Measurements from ENCODE around the gene NXPH3.

DNA sequence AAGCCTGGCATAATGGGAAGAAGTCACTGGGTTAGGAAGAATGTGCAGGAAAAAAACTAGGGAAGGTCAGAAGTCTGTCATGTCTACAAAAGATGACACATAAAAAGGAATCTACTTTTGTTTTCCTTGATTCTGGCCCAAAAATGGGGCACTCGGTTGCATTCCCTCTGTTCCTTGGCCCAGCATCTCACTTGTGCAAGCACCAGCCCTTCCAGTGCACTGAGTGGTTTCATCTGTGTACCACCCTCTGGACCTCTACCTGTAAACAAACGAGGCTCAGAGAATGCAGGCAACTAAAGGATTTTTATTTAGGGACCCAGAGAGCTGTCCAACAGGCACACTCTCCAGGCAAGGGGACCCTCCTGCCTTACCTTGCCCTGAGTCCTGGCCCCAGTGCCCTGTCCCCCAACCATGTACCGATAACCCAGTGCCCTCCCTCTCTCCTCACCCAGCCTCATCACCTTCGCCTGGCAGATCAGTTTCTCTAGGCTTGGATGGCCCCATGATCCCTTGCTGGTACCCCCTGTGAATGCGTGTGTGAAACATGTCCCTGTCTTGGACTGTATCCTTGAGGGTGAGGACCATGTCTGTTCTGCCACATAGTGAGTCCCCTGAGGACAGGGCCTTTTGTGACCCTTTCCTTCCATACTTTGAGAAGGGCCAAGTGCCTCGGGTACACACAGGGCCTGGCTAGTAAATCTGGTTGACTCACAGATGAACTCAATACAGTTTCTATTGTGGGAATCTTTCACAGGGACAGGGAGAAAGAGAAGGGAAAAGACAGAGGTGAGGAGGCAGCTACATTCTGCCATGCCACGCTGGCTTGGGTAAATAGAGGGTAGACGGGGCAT is 13.3 kb downstream of the NXPH3 start:
- no peak for TF ChIP-seq ZKSCAN8 (CRISPR knock-in tag; IDR thresholded peaks at IDR 0.05)
- TF ChIP-seq ATF7 (IDR thresholded peaks at IDR 0.05), result no peak
- no peak for TF ChIP-seq HNRNPK (IDR thresholded peaks at IDR 0.05; ENCODE audit: low read depth, low read length, poor library complexity, severe bottlenecking)
- TF ChIP-seq EHMT2 (IDR thresholded peaks at IDR 0.05), result no peak
- TF ChIP-seq, protein P1, sequence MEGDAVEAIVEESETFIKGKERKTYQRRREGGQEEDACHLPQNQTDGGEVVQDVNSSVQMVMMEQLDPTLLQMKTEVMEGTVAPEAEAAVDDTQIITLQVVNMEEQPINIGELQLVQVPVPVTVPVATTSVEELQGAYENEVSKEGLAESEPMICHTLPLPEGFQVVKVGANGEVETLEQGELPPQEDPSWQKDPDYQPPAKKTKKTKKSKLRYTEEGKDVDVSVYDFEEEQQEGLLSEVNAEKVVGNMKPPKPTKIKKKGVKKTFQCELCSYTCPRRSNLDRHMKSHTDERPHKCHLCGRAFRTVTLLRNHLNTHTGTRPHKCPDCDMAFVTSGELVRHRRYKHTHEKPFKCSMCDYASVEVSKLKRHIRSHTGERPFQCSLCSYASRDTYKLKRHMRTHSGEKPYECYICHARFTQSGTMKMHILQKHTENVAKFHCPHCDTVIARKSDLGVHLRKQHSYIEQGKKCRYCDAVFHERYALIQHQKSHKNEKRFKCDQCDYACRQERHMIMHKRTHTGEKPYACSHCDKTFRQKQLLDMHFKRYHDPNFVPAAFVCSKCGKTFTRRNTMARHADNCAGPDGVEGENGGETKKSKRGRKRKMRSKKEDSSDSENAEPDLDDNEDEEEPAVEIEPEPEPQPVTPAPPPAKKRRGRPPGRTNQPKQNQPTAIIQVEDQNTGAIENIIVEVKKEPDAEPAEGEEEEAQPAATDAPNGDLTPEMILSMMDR (IDR thresholded peaks at IDR 0.05 in 2 of 3, conservative IDR thresholded peaks at IDR 0.05 in 1 of 3; ENCODE audit: insufficient read depth in 2 of 3, low read depth in 1 of 3, low read length in 3 of 3), result no peak
- no peak for TF ChIP-seq POLR2AphosphoS5 (IDR thresholded peaks at IDR 0.05; ENCODE audit: control insufficient read depth, insufficient read depth, low read depth, low read length)
- TF ChIP-seq SMAD1 (IDR thresholded peaks at IDR 0.05; ENCODE audit: low read depth, low read length, partially characterized antibody), result no peak
- TF ChIP-seq, protein P2, sequence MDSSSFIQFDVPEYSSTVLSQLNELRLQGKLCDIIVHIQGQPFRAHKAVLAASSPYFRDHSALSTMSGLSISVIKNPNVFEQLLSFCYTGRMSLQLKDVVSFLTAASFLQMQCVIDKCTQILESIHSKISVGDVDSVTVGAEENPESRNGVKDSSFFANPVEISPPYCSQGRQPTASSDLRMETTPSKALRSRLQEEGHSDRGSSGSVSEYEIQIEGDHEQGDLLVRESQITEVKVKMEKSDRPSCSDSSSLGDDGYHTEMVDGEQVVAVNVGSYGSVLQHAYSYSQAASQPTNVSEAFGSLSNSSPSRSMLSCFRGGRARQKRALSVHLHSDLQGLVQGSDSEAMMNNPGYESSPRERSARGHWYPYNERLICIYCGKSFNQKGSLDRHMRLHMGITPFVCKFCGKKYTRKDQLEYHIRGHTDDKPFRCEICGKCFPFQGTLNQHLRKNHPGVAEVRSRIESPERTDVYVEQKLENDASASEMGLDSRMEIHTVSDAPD (CRISPR knock-in tag; IDR thresholded peaks at IDR 0.05), result no peak
- TF ChIP-seq, protein P3, sequence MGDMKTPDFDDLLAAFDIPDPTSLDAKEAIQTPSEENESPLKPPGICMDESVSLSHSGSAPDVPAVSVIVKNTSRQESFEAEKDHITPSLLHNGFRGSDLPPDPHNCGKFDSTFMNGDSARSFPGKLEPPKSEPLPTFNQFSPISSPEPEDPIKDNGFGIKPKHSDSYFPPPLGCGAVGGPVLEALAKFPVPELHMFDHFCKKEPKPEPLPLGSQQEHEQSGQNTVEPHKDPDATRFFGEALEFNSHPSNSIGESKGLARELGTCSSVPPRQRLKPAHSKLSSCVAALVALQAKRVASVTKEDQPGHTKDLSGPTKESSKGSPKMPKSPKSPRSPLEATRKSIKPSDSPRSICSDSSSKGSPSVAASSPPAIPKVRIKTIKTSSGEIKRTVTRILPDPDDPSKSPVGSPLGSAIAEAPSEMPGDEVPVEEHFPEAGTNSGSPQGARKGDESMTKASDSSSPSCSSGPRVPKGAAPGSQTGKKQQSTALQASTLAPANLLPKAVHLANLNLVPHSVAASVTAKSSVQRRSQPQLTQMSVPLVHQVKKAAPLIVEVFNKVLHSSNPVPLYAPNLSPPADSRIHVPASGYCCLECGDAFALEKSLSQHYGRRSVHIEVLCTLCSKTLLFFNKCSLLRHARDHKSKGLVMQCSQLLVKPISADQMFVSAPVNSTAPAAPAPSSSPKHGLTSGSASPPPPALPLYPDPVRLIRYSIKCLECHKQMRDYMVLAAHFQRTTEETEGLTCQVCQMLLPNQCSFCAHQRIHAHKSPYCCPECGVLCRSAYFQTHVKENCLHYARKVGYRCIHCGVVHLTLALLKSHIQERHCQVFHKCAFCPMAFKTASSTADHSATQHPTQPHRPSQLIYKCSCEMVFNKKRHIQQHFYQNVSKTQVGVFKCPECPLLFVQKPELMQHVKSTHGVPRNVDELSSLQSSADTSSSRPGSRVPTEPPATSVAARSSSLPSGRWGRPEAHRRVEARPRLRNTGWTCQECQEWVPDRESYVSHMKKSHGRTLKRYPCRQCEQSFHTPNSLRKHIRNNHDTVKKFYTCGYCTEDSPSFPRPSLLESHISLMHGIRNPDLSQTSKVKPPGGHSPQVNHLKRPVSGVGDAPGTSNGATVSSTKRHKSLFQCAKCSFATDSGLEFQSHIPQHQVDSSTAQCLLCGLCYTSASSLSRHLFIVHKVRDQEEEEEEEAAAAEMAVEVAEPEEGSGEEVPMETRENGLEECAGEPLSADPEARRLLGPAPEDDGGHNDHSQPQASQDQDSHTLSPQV (IDR thresholded peaks at IDR 0.05), result no peak
- TF ChIP-seq, protein P4, sequence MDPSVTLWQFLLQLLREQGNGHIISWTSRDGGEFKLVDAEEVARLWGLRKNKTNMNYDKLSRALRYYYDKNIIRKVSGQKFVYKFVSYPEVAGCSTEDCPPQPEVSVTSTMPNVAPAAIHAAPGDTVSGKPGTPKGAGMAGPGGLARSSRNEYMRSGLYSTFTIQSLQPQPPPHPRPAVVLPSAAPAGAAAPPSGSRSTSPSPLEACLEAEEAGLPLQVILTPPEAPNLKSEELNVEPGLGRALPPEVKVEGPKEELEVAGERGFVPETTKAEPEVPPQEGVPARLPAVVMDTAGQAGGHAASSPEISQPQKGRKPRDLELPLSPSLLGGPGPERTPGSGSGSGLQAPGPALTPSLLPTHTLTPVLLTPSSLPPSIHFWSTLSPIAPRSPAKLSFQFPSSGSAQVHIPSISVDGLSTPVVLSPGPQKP (CRISPR knock-in tag; IDR thresholded peaks at IDR 0.05), result no peak
- TF ChIP-seq, protein P5, sequence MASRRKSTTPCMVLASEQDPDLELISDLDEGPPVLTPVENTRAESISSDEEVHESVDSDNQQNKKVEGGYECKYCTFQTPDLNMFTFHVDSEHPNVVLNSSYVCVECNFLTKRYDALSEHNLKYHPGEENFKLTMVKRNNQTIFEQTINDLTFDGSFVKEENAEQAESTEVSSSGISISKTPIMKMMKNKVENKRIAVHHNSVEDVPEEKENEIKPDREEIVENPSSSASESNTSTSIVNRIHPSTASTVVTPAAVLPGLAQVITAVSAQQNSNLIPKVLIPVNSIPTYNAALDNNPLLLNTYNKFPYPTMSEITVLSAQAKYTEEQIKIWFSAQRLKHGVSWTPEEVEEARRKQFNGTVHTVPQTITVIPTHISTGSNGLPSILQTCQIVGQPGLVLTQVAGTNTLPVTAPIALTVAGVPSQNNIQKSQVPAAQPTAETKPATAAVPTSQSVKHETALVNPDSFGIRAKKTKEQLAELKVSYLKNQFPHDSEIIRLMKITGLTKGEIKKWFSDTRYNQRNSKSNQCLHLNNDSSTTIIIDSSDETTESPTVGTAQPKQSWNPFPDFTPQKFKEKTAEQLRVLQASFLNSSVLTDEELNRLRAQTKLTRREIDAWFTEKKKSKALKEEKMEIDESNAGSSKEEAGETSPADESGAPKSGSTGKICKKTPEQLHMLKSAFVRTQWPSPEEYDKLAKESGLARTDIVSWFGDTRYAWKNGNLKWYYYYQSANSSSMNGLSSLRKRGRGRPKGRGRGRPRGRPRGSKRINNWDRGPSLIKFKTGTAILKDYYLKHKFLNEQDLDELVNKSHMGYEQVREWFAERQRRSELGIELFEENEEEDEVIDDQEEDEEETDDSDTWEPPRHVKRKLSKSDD (conservative IDR thresholded peaks at IDR 0.05; ENCODE audit: low read length), result no peak
- no peak for TF ChIP-seq POLR2G (IDR thresholded peaks at IDR 0.05; ENCODE audit: low read depth, low read length)

All from K562 (cell line).